ENCODE data around the gene ALOX5. TPM values are rescaled to one million over a fixed set of nuclear protein-coding genes. Genes with fewer than 3 reads are reported as not detected.
"Not testable (repeated sequence)": the region's sequence is repeated elsewhere in the genome, so short reads cannot be mapped to it uniquely, and the experiment has no call there.

The ALOX5 gene
- total RNA-seq, 4 donors from 2014 or later: 27.8 to 127 (median 39.9) TPM

GRCh38 chr10:45387096-45387893 is 13.3 kb downstream of the ALOX5 start:
- TF ChIP-seq POLR2A (IDR thresholded peaks at IDR 0.05) (no peak), EP300 (IDR thresholded peaks at IDR 0.05) (no peak), CTCF (IDR thresholded peaks at IDR 0.05) (no peak)
- Histone ChIP-seq H3K36me3 (no peaks in the 10 kb centered on the region), H3K4me1 (no peaks in the 10 kb centered on the region), H3K27ac (no peak overlapping the region), H3K27me3 (no peaks in the 10 kb centered on the region), H3K4me3 (no peak overlapping the region), H3K9me3 (peaks cover 0 to 5% (median 0%) of the 10 kb centered on the region in 4 donors)
- WGBS, 2 donors: 80 to 81% methylated on average over 8 of the region's 8 CpGs
- DNase-seq (ENCODE audit: low spot score in 2 of 2): no peak

- H3K4me3 ChIP-seq; H3K27me3 ChIP-seq; H3K27ac ChIP-seq; H3K9me3 ChIP-seq; H3K36me3 ChIP-seq; H3K4me1 ChIP-seq; DNase-seq (ENCODE audit: low spot score in 2 of 2): not testable (repeated sequence)
- WGBS, 2 donors: 84 to 91% methylated on average over 2 of the region's 2 CpGs
Observed at GRCh38 chr10:45389671-45390070, 15.7 kb downstream of the ALOX5 start.

GRCh38 chr10:45391636-45392035 is 17.6 kb downstream of the ALOX5 start:
- H3K4me1 ChIP-seq; DNase-seq (ENCODE audit: low spot score in 2 of 2); H3K27me3 ChIP-seq; H3K27ac ChIP-seq; H3K4me3 ChIP-seq; H3K36me3 ChIP-seq: not testable (repeated sequence)
- WGBS, 2 donors: 88 to 100% methylated on average over 10 to 17 of the region's 28 CpGs
- H3K9me3 ChIP-seq: peaks cover 0 to 19% (median 0%) of the 10 kb centered on the region in 4 donors

GRCh38 chr10:45395554-45395953 is 21.5 kb downstream of the ALOX5 start:
- Histone ChIP-seq H3K27me3 (no peaks in the 10 kb centered on the region), H3K9me3 (peaks cover 0 to 14% (median 0%) of the 10 kb centered on the region in 4 donors), H3K4me1 (no peaks in the 10 kb centered on the region), H3K36me3 (no peaks in the 10 kb centered on the region), H3K27ac (no peak overlapping the region), H3K4me3 (no peak overlapping the region)
- no peak for DNase-seq (ENCODE audit: low spot score in 2 of 2)
- TF ChIP-seq CTCF (IDR thresholded peaks at IDR 0.05) (no peak), EP300 (IDR thresholded peaks at IDR 0.05) (peak in 1 of 2 donors; percentile 21), POLR2A (IDR thresholded peaks at IDR 0.05) (no peak)
- 93 to 96% methylated on average over 7 of the region's 7 CpGs for WGBS, 2 donors

DNA sequence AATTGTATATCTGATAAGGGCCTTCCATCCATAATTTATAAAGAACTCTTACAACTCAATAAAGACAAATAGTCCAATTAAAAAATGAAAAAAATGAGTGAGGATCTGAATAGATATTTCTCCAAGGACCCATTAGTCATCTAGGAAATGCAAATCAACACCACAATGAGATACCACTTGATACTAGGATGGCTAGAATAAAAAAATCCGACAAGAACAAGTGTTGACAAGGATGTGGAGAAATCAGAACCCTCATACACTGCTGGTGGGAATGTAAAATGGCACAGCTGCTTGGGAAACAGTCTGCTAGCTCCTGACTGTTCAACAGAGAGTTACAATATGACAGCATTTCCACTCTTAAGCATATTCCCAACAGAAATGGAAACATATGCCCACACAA is 24.6 kb downstream of the ALOX5 start:
- 52 to 76% methylated on average over 1 of the region's 1 CpG for WGBS, 2 donors
- Histone ChIP-seq H3K36me3 (no peaks in the 10 kb centered on the region), H3K4me3 (no peak overlapping the region), H3K27ac (no peak overlapping the region), H3K27me3 (no peaks in the 10 kb centered on the region), H3K9me3 (peaks cover 0 to 13% (median 0%) of the 10 kb centered on the region in 4 donors), H3K4me1 (no peaks in the 10 kb centered on the region)
- TF ChIP-seq EP300 (IDR thresholded peaks at IDR 0.05) (no peak), POLR2A (IDR thresholded peaks at IDR 0.05) (no peak), CTCF (IDR thresholded peaks at IDR 0.05) (no peak)
- no peak for DNase-seq (ENCODE audit: low spot score in 2 of 2)

DNA sequence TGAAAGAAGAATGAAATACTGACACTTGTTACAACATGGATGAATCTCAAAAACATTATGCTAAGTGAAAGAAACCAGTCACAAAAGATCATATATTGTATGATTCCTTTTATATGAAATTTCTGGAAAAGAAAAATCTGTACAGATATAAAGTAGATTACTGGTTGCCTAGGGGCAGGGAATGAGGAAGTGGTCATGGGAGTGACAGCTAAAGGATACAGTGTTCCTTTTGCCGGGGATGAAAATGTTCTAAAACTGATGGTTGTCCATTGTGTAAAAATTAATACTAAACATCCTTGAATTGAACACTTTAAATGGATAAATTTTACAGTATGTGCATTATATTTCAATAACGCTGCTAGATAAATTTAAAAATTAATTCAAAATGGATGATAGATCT is 25.1 kb downstream of the ALOX5 start:
- no peak overlapping the region for H3K27ac ChIP-seq
- H3K27me3 ChIP-seq: no peaks in the 10 kb centered on the region
- no peaks in the 10 kb centered on the region for H3K4me1 ChIP-seq
- H3K36me3 ChIP-seq: no peaks in the 10 kb centered on the region
- WGBS, 2 donors: 78 to 79% methylated on average over 2 of the region's 2 CpGs
- DNase-seq (ENCODE audit: low spot score in 2 of 2): no peak
- peaks cover 0 to 10% (median 0%) of the 10 kb centered on the region in 4 donors for H3K9me3 ChIP-seq
- no peak for TF ChIP-seq CTCF (IDR thresholded peaks at IDR 0.05)
- no peak for TF ChIP-seq POLR2A (IDR thresholded peaks at IDR 0.05)
- H3K4me3 ChIP-seq: no peak overlapping the region
